Middle frontal gyrus (tissue), 1 donor: ENCODE measurements around the gene FMOD.

Source experiments
- DNase-seq: peaks from one replicate; pipeline ENCODE4 v3.0.0-alpha.2; 2015; ENCODE audit warnings: low spot score; ENCODE audit errors: extremely low spot score

Gene FMOD

GRCh38 chr1:203361945-203362719 lies 11.2 kb upstream of the FMOD start:
- no peak for DNase-seq

GRCh38 chr1:203360547-203361185 lies 9.7 kb upstream of the FMOD start:
- no peak for DNase-seq

DNA sequence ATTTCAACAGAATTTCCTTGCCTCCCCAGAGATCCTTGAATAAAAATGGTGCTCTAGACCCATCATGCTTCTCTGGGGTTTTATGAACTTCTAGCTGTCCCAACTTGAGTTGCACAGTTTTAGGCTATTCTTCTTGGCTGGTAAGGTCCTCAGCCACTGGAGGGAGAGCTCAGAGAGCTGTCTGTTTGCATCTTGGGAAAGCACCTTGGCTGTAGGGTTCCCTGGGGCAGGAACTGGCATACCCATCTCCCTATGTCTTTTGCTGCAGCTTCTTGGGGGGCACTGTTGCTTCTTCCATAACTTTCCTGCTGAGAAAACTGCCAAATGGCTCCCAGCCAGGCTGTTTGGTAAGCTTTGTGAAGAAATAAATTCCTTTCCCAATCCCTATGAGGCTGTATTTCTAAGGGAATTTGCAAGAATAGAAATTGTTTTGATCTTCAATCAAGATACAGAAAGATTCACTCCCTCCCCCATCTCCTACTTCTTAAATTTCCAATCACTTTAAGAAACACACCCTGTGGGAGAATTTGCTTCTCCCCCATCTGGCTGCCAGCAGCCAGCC lies 8.2 kb upstream of the FMOD start:
- no peak for DNase-seq

DNA sequence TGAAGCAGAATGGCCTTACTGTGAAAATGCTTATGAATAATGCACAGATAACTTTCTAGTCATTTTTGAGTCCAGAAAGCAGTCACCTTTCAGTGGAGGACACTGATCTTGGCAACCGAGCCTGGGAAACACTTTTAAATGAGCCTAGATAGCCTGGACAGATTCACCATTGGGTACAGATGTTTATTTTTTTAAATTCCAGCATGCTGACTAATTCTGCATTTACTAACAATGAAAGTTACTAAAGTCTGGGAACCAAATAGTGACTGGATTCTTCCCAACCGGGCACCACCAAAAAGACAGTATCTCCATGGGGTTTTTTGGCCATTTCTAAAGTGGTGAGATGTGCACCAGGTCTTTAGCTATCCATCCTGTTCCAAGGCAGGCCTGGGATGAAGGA lies 3.3 kb upstream of the FMOD start:
- DNase-seq, result no peak

GRCh38 chr1:203353486-203353885 lies 2.6 kb upstream of the FMOD start:
- no peak for DNase-seq

DNA sequence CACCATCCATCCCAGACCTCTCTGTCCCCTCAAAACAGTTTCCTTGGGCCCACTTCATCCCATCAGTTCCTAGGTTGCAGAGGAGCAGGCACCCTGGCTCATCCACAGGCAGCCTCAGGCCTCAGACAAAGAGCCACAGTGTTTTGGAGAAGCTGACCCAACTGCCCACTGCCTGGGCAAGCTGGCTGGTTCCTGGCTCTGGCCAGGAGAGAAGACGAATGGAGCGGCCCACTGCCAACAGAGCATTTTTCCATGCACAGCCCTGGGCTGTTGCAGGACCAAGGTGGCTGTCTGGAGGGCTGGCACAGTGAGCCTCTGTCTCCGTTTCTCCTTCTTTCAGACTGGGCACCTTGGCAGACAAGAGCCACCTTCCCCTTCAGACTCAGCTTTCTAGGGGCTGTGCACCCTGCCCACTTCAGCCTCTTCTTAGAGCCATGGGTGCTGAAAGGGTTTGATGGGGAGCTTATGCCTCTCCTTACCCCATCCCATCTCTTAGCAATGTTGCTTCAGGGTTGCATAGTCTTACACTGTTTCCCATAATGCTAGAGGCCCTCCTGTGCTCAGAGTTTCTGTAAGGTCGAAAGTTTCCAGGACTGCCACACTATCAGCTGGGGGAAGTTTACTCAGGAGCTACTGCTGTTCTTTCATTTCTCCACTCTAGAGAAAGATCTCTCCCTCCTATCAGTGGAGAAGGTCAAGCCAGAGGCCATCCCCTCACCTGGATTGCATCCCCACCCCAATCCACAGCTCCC lies 973 bp downstream of the FMOD start:
- no peak for DNase-seq

- DNase-seq, result no peak
These were observed 1.8 kb downstream of the FMOD start for GRCh38 chr1:203349166-203349565.

GRCh38 chr1:203346769-203347102 lies 4.2 kb downstream of the FMOD start:
- no peak for DNase-seq

DNA sequence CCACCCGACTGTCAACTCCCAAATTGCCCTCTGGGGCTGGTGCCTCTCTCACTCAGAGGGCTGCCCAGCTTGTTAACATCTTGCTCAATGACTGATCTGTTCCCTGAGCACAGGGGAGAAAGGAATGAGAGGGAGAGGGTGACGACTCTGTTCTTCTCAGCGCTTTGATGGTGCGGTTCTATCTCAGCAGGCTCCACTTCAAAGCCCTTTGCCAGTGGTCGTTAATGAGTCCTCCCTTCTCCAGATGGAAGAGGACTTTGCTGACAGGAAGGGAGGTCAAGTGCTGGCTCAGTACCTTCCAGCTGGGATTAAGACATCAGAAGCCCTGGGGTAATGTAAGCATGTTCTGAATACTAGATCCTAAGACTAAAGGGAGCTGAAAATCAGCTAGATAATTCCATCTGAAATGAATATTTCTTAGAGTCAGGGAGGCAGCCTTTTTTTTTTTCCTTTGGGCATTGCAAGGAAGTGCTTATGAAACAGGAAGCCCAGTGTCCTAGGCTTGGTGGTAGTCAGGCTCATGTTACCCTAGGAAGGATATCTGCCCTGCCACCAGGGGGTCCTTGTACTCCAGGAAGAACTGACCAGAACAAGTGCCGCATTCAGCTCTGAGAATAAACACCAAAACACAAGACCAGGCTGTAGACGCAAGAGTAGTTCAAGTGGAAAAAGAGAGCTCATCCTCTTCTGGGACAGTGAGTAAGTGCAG lies 4.7 kb downstream of the FMOD start:
- DNase-seq, result no peak

GRCh38 chr1:203343956-203344754 lies 6.8 kb downstream of the FMOD start:
- no peak for DNase-seq

DNA sequence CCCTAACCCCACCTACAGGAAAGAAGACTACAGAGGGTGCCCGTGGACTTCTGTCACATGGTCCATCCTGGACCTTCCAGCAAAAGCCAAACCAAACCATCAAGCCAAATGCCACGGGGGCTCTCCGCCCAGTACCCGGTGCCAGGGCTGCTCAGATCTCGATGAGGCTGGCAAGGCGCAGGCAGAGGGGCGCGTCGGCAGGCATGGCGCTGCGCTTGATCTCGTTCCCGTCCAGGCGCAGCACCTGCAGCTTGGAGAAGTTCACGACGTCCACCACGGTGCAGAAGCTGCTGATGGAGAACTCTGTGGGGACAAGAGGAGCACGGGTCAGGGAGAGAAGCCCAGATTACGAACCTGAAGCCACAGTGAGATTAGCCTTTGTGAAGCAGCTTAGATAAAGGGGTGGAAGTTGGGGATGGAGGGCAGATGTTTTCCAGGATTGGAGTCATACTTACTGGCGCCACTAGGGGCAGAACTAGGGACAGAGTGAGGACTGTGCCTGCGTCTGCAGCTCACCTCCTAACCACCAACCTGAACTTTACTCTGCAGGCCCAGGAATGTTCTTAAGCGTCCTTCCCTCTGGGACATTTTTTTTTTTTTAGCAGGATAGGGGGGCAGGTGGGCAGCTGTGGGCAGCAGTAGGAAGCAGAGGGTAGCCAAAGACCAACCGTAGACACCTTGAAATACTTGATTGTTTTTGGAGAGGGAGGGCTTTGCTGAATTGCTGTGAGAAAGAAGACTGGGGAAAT lies 8.6 kb downstream of the FMOD start:
- DNase-seq, result no peak

- DNase-seq, result peak; percentile 88
These were observed 10.7 kb downstream of the FMOD start for GRCh38 chr1:203340112-203340790.

- no peak for DNase-seq
These were observed 12.4 kb downstream of the FMOD start for GRCh38 chr1:203338335-203339036.

DNA sequence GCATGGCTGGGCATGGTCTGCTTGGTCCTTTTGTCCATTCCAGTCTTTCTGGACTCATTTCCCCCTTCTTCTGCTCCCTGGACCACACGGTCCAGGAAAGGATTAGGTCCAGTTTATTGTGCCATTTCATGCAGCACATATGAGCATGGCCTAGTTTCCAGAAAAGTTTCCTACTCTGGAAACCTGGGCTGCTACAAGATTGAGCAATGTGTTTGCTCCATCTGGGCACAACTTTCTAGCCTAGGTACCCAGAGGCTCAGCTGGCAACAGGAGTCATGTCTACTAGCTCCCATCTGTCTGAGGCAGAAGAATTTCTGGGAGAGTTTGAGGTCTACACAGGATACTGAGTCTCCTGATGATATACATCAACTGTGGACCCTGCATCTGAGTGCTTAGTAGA lies 14.8 kb downstream of the FMOD start:
- no peak for DNase-seq

- DNase-seq, result no peak
These were observed 15.4 kb downstream of the FMOD start for GRCh38 chr1:203335503-203335902.

DNA sequence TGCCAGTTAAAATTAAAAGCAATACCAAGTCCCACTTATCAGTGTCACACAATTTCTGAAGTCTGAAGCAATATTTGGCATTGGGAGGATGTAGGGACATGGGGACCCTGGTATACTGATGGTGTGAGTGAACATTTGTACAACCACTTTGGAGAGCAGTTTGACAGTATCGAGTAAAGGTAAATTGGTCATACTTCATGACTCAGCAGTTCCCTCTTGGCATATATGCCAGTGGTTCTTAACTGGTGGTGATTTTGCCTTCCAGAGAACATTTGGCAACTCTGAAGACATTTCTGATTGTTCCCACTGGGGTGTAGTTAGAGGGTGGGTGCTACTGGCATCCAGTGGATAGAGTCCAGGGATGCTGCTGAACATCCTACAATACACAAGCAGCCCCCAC lies 19.7 kb downstream of the FMOD start:
- DNase-seq, result no peak

- DNase-seq, result no peak
These were observed 22.2 kb downstream of the FMOD start for GRCh38 chr1:203328714-203329122.

DNA sequence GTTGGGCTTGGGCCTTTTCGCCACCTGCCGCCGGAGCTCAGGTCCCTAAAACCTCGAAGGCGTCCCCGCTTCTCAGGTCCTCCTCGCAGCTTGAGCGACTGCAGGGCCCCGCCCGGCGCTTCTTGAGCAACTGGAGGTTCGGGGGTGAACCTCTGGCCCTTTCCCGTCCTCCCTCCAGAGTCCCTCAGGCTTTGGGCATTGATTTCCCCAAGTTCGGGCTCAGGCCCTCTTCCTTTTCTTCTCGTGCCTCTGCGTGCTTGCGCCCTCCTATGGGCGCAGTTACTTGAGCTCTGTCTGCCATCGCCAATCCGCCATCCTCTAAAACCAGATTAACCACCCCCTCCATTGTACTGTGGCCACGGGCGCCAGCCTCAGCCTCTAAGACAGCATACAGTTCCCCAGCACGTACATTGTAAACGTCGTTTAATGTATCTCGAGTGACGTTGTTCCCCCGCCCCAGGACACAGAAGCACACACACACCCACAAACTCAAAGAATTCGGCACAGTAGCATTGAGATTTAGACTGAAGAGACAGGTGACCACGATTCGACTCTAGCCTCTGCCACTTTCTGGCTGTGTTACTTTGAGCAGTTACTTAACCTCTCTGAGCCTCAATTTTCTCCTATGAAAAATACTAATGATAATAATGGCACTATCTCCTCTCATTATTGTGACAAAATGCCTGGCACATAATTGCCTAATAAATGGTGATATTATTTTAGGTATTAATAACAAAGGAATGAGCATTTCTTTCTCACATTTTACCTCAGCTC lies 23.1 kb downstream of the FMOD start:
- DNase-seq, result no peak
